ENCODE data around the gene NOS2. TPM values are rescaled to one million over a fixed set of nuclear protein-coding genes. Genes with fewer than 3 reads are reported as not detected.

NOS2 gene
- polyA plus RNA-seq, 1 experiment, result not detected

DNA sequence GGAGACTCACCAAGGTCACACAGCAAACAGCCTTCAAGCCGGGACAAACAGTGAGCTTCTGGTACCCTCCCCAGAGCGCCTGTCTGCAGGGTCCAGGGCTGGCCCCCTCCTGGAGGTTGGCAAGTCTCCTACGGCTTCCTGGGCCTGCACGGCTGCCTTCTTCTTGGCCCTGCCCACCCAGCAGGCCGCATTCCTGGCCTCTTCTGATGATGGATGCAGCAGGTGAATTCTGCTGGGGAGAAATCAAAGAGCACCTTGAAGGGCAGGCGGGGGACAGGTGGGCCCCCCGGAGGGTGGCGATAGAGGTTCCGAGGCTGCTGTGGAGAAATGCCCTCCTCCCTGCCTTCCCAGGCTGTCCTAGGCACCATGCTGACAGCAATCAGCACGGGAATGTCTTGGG lies 3.8 kb upstream of the NOS2 start:
- Histone ChIP-seq H3K4me3 (ENCODE audit: low read depth, low read length) (no peak overlapping the region), H3K9me3 (ENCODE audit: control insufficient read depth, insufficient read depth, low read length) (no peaks in the 10 kb centered on the region), H3K27me3 (ENCODE audit: control insufficient read depth, insufficient read depth, low read length) (peaks cover 13% of the 10 kb centered on the region), H3K27ac (ENCODE audit: low read depth, low read length) (no peak overlapping the region)
- no peak for DNase-seq (ENCODE audit: low read depth, low spot score)
- ChIA-PET POLR2A (no interaction called here), CTCF (interaction anchor here (1.1 to 9.0 kb wide), 12 partner anchors 9 to 628 kb away, joined by 3 to 291 read pairs (median 6); partner anchors contain the start of gene LYRM9)
- TF ChIP-seq, protein P1, sequence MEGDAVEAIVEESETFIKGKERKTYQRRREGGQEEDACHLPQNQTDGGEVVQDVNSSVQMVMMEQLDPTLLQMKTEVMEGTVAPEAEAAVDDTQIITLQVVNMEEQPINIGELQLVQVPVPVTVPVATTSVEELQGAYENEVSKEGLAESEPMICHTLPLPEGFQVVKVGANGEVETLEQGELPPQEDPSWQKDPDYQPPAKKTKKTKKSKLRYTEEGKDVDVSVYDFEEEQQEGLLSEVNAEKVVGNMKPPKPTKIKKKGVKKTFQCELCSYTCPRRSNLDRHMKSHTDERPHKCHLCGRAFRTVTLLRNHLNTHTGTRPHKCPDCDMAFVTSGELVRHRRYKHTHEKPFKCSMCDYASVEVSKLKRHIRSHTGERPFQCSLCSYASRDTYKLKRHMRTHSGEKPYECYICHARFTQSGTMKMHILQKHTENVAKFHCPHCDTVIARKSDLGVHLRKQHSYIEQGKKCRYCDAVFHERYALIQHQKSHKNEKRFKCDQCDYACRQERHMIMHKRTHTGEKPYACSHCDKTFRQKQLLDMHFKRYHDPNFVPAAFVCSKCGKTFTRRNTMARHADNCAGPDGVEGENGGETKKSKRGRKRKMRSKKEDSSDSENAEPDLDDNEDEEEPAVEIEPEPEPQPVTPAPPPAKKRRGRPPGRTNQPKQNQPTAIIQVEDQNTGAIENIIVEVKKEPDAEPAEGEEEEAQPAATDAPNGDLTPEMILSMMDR (IDR thresholded peaks at IDR 0.05; ENCODE audit: low read depth, low read length), result no peak

DNA sequence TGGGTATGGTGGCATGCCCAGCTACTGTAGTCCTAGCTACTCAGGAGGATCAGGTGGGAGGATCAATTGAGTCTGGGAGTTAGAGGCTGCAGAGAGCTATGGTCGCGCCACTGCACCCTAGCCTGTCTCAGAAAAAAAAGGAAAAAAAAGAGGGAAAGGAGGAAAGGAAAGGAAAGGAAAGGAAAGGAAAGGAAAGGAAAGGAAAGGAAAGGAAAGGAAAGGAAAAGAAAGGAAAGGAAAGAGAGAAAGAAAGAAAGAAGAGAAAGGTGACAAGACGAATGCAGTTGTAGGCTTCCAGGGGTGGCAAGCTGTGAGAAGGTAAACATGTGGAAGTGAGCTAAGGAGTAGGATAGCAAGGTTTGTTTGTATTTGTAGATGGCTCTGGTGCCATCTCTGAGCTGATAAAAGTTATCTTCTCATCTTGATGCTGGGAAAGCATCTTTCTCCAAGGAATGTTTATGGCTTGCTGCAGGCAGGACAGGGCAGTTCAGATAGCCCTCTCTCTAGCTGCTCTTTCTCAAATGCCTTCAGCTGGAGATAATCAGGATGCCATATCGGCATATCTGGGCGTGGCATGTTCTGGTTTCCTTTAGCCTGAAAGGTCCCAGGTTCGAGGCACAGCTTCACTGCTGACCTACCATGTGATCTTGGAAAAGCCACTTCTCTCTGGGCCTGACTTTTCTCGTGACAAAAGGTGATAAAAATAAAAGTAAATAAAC lies 2.8 kb upstream of the NOS2 start:
- ChIA-PET CTCF (interaction anchor here (0.7 to 9.0 kb wide), 2 partner anchors 47 to 79 kb away, joined by 4 to 291 read pairs; no protein-coding TSS in a partner anchor), POLR2A (interaction anchor here (0.7 kb wide), 1 partner anchor 229 kb away, joined by 3 read pairs; no protein-coding TSS in a partner anchor)
- DNase-seq (ENCODE audit: low read depth, low spot score), result no peak
- no peak overlapping the region for H3K4me3 ChIP-seq (ENCODE audit: low read depth, low read length)
- TF ChIP-seq, protein P1 (IDR thresholded peaks at IDR 0.05; ENCODE audit: low read depth, low read length), result no peak
- H3K9me3 ChIP-seq (ENCODE audit: control insufficient read depth, insufficient read depth, low read length), result no peaks in the 10 kb centered on the region
- H3K27me3 ChIP-seq (ENCODE audit: control insufficient read depth, insufficient read depth, low read length), result peaks cover 13% of the 10 kb centered on the region
- H3K27ac ChIP-seq (ENCODE audit: low read depth, low read length), result no peak overlapping the region

DNA sequence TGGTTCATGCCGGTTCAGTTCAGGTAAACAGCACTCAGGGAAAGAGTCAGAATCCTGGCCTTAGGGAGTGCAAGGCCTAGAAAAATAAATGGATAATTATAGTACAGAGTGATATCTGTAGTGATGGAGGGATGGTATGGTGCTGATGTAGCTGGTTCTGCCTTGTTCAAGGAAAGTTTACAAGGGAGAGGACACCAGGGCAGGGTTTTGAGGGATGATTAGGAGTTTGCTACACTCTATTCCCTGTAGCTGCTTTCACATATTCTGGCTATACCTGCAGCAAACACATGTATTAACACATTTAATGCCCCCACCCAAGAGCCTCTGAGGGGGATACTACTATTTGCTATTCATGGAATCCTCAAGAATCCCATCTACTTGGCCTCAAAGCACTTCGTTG lies 1.7 kb upstream of the NOS2 start:
- ChIA-PET CTCF (interaction anchor here (1.8 to 9.0 kb wide), 2 partner anchors 80 to 91 kb away, joined by 7 to 291 read pairs; partner anchors contain the start of gene LYRM9), POLR2A (interaction anchor here (0.5 kb wide), 1 partner anchor 20 kb away, joined by 11 read pairs; no protein-coding TSS in a partner anchor)
- TF ChIP-seq, protein P1 (IDR thresholded peaks at IDR 0.05; ENCODE audit: low read depth, low read length), result no peak
- peaks cover 13% of the 10 kb centered on the region for H3K27me3 ChIP-seq (ENCODE audit: control insufficient read depth, insufficient read depth, low read length)
- H3K27ac ChIP-seq (ENCODE audit: low read depth, low read length), result no peak overlapping the region
- no peaks in the 10 kb centered on the region for H3K9me3 ChIP-seq (ENCODE audit: control insufficient read depth, insufficient read depth, low read length)
- DNase-seq (ENCODE audit: low read depth, low spot score), result no peak
- no peak overlapping the region for H3K4me3 ChIP-seq (ENCODE audit: low read depth, low read length)

DNA sequence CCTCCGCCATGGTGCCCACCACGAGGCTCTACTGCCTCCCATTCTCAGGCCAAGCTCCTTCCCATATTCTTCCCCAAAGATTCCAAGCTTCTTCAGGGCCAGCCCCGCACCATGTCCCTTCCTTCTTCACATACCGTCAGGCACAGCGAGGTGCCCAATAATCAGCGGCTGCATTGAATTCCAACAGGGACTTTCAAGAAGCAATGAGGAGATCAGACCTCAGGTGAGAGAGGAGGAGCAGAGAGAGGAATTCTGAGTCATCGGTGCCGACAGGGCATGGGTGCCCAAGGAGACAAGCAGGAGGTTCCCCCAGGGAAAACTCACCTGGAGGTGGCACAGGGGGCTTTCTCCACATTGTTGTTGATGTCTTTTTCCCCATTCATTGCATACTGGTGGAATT lies 2.0 kb downstream of the NOS2 start:
- no peak overlapping the region for H3K4me3 ChIP-seq (ENCODE audit: low read depth, low read length)
- H3K27me3 ChIP-seq (ENCODE audit: control insufficient read depth, insufficient read depth, low read length), result peaks cover 29% of the 10 kb centered on the region
- TF ChIP-seq, protein P1 (IDR thresholded peaks at IDR 0.05; ENCODE audit: low read depth, low read length), result no peak
- H3K27ac ChIP-seq (ENCODE audit: low read depth, low read length), result no peak overlapping the region
- CTCF ChIA-PET, result no interaction called here
- no peak for DNase-seq (ENCODE audit: low read depth, low spot score)
- POLR2A ChIA-PET, result no interaction called here
- no peaks in the 10 kb centered on the region for H3K9me3 ChIP-seq (ENCODE audit: control insufficient read depth, insufficient read depth, low read length)

DNA sequence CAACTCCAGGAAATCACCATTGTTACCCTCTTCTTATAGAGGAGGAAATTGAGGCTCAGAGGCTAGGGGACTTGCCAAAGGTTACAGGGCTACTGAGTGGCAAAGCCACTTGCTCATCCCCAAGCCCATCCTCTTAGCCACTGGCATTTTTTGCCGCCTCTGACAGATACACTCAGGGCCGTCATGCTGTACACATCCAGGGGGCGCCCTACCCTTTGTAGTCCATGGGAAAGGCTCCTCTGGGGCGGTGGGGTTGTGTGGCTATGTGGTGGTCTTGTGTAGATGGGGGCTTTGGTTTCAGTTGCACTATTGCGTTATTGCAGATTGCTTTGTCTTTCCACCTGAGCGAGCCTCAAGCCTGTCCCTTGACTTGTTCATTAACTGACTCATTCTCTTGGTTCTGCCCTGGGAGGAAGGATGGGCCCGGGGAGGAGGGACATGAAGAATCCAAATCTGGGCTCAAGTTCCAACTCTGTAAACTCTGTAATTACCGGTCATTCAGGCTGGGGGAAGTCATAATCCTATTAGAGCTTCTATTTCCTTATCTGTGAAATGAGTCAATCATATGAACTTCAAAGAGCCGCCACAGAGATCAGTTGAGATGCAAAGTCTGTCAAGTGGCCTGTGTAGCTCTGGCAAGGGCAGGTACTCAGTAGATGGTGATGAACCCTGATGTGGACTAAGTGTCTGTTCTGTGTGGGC lies 2.8 kb downstream of the NOS2 start:
- POLR2A ChIA-PET, result no interaction called here
- TF ChIP-seq, protein P1 (IDR thresholded peaks at IDR 0.05; ENCODE audit: low read depth, low read length), result no peak
- no peak overlapping the region for H3K4me3 ChIP-seq (ENCODE audit: low read depth, low read length)
- CTCF ChIA-PET, result interaction anchor here (4.9 kb wide), 1 partner anchor 8 kb away, joined by 30 read pairs; no protein-coding TSS in a partner anchor
- DNase-seq (ENCODE audit: low read depth, low spot score), result no peak
- no peak overlapping the region for H3K27ac ChIP-seq (ENCODE audit: low read depth, low read length)
- H3K27me3 ChIP-seq (ENCODE audit: control insufficient read depth, insufficient read depth, low read length), result peaks cover 32% of the 10 kb centered on the region
- H3K9me3 ChIP-seq (ENCODE audit: control insufficient read depth, insufficient read depth, low read length), result no peaks in the 10 kb centered on the region

Measured in AG04450 (cell line).